T1000 (cell line): ENCODE results near the gene RNF19B.
A peak's percentile ranks its signal among the peaks of the same experiment; 100 is the strongest.
"Not testable (repeated sequence)": the region's sequence is repeated elsewhere in the genome, so short reads cannot be mapped to it uniquely, and the experiment has no call there.

ENCODE experiments used
- DNase-seq: peaks from one replicate; lab custom pipeline; 2025; ENCODE audit warnings: mixed read lengths; lab: John Stamatoyannopoulos, UW

RNF19B gene

DNA sequence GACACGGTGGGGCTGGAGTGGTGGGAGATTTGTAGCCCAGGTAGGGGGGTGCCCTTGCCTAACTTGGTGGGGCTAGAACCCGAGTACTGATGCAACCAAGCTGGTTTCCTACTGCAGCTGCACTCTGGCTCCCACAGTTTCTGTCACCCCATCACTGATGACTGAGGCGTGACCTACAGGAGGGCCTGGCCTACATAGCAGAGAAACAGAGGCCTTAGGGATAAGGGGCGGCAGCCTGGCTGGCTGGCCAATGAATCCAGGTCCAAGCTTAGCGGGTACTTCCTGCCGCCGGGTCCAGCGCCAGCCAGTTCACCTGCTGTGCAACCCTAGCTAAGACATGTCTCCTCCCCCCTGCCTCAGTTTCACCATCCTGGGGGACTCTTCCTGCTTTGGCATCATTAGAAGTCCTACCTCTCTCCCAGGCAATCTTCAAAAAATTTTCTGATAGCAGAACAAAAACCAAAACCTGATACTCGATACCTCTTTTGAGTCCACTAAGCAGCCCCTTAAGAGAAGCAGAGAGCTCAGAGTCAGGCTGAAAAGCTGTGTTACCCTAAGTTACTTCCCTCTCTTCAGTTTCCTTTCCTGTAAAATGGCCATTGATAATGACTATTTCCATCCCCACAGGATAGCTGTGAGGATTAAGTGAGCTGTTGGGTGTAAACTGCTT lies 27.3 kb upstream of the RNF19B start:
- no peak for DNase-seq

DNA sequence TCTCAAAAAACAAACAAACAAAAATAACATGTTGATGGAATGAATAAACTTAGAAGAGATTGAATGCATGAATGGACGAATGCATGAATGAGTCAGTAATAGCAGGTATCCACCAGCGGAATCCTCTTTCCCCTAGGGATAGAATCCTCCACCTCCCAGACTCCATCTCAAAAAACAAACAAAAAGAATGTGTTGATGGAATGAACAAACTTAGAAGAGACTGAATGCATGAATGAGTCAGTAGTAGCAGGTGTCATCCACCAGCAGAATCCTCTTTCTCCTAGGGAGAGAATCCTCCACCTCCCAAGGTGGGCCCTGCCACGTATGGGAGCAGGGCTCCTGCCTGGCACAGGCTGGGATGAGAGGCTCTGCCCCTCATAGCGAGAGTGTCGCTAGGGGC lies 26.8 kb upstream of the RNF19B start:
- DNase-seq, result peak; percentile 20

DNA sequence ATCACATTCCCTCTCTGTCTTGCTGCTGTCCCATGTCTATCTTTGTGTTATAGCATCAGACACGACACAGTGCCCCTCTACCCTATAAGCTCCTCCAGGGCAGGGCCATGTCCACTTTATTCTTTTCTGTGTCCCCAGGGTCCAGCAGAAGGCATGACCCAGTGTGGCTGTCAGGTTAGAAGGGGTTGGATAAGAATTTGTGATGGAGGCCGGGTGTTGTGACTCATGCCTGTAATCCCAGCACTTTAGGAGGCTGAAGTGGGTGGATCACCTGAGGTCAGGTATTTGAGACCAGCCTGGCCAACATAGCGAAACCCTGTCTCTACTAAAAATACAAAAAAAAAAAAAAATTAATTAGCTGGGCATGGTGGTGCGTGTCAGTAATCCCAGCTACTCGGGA lies 26.3 kb upstream of the RNF19B start:
- DNase-seq, result no peak

DNA sequence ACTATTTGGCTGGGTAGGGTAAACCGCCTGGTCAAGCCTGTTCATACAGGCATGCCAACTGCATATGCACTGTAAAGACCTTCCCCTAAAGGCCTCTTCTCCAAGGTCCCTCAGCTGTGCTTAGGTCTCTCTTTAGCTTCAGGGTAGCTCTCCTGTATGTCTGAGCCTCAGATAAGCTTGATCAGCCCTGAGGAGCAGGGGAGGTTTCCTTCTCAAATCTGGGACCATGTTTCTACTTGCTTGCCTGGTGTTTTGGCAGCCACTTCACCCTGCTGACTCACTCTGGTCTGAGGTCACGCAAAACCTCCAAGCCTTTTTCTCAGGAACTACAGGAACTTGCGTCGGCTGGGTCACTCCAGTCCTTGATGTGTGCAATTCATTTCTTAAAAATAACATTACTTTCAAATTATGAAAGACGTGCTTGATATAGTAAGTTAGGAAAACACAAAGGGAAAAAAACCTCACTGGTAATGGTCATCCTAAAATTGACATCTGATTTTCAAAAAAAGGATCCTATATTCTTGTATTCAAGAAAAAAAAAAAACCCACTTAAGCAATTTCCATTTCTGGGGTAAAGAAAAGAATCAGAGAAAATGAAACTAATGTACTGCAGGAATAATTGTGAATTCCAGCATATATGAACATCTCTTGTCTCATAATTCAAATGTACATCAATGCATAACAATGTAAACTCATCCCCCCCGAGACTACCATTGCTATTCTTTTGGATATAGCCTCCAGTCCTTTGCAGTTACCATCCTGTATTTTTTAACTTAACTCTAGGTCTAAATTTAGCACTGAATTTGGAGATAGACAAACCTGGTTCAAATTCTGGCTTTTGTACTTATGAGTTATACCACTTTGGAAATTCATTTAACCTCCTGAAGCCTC lies 24.8 kb upstream of the RNF19B start:
- DNase-seq, result peak; percentile 41

- no peak for DNase-seq
Measured at GRCh38 chr1:32988665-32989064, 24.1 kb upstream of the RNF19B start.

GRCh38 chr1:32985226-32985625 lies 20.6 kb upstream of the RNF19B start:
- no peak for DNase-seq

DNA sequence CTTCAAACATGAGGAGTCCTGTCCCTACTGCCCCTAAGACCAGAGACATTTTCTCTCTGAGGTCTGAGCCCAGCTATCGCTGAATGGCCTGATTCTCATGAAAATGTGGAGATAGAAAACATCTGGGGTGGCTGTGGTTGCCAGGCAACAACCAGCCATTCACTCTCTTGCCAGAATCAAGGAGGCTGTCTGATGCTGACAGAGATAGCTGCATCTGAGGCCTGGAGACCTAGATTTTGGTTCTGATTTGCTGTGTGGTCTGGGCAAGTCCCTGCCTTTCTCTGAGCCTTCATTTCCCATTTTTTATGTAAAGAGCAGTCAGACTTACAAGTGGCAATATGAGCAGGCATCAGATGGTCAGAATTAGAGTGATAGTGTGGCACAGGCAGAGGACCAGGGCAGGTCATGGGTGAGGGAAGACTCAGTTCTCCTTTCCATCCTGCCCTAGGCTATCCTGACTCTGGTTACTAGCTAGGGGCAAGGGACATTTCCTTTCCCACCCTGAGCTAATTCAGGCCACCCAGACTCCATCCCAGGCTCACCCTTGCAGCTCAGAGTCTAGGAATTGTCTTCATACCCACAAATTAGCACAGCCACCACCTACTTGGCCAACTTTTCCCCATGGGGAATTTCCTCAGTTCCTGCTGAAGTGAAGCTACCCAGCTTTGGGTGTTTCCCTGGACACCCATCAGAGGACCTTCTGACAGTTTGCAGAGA lies 20.0 kb upstream of the RNF19B start:
- DNase-seq, result no peak

DNA sequence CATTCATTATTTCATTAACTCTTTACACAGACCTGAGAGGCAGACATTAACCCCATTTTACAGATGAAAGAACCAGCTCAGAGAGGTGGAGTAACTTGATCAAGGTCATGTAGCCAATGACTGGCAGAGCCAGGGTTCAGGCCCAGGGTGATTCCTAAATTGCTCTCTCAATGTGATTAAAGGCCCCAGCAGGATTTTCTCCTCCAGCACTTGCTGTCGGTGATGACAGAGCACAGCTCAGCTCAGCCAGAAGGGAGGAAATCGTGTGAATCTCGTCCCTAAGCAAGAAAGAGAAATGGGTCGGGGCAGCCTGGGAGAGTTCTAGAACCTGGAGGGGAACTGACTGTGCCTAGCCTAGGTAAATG lies 19.5 kb upstream of the RNF19B start:
- no peak for DNase-seq

DNA sequence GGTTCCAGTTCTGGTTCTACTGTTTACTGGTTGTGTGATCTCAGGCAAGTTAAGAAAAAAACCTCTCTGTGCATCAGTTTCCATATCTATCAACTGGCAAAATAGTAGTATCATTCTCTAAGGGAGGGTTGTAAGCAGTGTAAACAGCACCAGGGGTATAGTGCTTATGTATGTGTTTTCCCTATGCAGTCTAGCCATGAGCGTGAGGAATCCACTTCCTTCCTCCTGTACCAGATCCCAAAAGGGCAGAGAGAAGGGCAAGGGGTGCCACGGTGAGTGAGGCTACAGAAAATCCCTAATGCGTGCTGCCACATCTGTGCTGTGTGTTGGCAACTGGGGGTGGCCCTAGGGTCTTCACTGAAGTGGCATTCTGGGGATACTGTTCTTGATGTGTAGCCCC lies 18.4 kb upstream of the RNF19B start:
- no peak for DNase-seq

DNA sequence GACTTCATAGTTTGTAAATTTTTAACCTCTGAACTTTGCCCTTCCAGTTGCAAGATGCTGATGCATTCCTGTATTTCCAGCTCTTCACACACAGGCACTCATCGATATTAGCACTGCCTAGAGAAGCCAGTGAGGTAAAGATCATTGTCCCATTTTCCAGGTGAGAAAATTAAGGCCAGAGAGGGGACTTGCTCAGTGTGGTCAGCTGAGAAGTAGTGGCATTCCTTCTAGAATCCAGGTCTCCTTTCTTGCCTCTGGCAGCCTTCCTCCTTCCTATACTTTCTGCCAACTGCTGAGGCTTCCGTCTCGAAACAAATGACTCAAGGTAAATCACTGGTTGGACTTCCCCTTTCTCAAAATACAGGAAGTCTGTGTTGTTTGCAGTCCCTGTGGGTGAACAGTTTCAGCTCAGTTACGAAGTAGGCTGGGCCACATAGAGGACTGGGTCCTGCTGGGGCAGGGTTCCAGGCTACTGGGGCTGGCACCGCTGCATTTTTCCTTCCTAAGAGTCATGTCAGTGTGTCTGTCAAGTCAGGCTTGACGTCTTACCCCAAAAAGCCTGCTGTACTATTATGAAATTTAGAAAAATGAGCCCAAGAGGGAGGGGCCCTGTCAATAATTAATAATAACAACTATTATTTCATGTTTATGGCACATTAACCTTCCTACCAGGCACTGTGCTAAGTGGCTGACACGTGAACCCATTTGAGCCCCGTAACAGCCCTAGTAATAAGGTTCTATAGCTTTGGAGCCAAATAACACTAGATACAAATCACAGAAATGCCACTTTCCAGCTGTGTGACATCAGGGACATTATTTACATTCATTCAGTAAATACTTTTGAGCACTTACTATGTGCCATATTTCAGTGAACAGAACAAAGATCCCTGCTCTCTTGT lies 16.6 kb upstream of the RNF19B start:
- DNase-seq, result peak; percentile 30

DNA sequence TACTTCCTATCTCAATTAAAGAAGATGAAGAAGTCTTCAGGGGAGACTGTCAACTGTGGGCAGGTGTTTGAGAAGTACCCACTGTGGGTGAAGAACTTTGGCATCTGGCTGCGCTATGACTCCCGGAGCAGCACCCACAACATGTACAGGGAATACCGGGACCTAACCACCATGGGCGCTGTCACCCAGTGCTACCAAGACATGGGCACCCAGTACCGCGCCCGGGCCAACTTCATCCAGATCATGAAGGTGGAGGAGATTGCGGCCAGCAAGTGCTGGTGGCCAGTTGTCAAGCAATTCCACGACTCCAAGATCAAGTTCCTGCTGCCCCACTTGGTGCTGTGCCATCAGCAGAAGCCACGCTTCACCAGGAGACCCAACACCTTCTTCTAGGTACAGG lies 15.5 kb upstream of the RNF19B start:
- no peak for DNase-seq

DNA sequence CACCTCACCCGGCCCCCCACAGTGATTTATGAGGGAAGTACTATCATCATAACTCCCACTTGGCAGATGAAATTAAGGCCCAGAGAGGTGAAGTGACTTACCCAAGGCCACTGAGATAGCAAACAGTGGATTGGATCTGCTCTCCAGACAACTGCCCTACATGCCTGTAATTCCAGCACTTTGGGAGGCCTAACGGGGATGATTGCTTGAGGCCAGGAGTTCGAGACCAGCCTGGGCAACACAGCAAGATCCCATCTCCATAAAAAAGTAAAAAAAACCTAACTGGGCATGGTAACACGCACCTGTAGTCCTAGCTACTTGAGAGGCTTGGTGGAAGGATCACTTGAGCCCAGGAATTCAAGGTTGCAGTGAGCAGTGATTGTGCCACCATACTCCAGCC lies 14.2 kb upstream of the RNF19B start:
- no peak for DNase-seq

- no peak for DNase-seq
Measured at GRCh38 chr1:32977546-32978087, 13.0 kb upstream of the RNF19B start.

GRCh38 chr1:32975055-32975454 lies 10.4 kb upstream of the RNF19B start:
- DNase-seq, result not testable (repeated sequence)

DNA sequence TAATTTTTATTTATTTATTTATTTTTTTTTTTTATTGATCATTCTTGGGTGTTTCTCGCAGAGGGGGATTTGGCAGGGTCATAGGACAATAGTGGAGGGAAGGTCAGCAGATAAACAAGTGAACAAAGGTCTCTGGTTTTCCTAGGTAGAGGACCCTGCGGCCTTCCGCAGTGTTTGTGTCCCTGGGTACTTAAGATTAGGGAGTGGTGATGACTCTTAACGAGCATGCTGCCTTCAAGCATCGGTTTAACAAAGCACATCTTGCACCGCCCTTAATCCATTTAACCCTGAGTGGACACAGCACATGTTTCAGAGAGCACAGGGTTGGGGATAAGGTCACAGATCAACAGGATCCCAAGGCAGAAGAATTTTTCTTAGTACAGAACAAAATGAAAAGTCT lies 8.8 kb upstream of the RNF19B start:
- not testable (repeated sequence) for DNase-seq

DNA sequence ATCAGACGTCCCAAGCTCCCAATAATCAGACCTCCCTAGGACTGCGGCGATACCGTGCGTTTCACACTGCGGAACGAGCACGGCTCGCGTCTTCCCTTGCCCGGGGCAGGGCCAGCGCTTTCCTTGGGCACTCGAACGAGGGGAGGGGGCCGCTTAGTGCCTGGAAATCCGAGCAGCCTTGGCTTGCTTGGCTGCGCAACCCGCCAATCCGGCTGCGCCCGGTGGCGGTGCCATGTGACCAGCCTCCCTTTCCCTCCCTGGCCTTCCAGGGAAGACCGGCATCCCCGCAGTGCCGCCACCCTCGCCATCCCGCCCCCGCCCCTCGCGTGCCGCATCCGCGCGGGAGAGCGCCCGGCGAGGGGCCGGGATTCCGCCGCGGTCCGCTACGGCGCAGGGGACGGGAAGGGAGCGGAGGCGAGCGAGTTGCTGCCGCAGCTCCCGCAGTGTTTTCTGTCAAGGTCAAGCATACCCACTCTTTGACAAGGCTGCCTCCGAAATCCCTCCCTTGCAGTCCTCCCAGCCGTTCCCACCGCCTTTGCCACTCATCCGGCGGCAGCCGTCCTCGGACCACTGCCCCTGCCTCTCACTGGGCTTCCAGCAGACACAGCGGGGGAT lies 8.3 kb upstream of the RNF19B start:
- no peak for DNase-seq

DNA sequence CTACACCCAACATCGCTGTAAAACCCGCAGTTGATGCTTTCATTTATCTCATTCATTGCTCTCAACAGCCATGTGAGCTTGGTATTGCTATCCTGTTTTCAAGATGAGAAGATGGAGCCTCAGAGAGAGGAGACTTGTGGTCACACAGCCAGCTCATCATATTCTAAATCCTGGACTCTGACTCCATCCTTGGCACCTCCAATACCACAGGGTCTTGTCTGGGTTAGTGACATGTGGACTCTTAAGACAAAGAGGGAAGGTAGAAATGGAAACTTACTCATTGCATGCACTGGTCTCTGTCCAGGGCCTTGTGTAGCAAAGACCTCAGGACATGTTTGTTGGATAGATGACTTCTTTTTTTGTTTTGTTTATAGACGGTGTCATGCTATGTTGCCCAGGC lies 7.0 kb upstream of the RNF19B start:
- no peak for DNase-seq

DNA sequence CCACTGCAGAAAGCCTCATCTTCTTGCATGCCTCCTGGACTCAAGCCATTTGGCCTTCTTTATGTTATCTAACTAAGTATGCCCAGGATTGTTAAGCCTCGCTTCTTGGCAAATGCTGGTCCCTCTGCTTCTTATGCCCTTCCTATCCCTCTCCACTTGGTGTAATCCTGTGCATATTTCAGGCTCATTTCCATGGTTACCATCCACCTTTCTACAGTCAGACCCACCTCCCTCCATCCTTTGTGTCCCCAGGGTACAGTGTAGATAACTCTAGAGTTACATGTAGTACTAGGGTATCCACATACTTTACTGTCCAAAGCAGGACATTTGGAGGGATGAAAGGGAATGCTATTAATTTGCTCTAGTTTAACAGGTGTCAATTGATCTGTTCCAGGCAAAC lies 6.5 kb upstream of the RNF19B start:
- no peak for DNase-seq

- no peak for DNase-seq
Measured at GRCh38 chr1:32969566-32969965, 5.0 kb upstream of the RNF19B start.

DNA sequence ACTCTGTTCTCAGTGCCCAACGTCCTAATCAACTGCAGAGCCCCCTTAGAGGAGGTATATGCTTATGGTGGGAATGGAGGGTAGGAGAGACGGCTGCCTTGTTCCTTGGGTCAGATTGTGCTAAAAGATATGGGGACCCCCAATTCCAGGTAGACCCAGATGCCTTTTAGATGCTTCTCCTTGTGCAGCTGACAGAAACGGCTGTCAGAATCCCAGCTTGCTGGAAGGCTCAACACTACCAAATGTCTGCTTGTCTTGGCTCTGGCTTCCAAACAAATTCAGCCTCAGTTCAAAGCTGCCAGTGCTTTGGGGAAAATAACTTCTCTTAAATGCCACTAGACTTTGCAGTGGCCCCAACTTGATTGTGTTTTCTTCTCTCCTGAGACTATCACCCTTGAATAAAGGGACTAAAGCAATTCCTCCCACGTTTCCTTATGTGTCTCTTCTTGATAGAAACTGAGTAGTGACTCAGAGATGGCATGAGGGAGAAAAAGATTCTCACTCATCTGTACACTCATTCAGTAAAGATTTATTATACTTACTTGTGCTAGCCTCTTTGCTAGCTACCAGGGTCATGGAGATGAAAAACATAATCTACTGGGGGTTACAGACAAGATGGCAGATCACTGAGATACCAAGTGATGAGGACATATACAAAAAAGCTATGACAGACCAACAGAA lies 3.4 kb upstream of the RNF19B start:
- DNase-seq, result no peak

DNA sequence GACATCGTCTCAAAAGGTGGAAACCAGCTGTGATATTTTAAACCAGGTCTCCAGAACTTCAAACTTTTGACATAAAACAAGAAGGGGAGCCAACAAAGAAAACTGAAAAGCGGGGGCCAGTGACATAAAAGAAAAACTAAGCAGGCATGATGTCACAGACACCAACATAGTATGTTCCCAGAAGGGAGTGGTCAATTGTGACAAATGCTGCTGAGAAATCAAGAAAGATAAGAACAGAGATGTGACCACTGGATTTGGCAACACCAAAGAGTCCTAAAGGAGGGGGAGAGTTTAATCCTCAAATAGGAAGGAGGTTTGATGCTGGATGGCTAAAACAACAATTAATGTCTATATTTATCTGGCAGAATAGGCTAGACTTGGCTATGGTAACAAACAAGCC lies 2.3 kb upstream of the RNF19B start:
- DNase-seq, result no peak
